Rectal smooth muscle tissue (tissue), 1 donor: Measurements from ENCODE around the gene MTHFD2L.

Experiments
- H3K27ac ChIP-seq: one replicate; pipeline ENCODE4 v1.7.0; 2013; ENCODE audit warnings: low read depth, low read length, inconsistent platforms
- H3K27me3 ChIP-seq: one replicate; pipeline ENCODE4 v1.7.0; 2013; ENCODE audit warnings: low read length; ENCODE audit not compliant: control insufficient read depth, insufficient read depth
- H3K36me3 ChIP-seq: one replicate; pipeline ENCODE4 v1.7.0; 2013; ENCODE audit warnings: low read length; ENCODE audit not compliant: control insufficient read depth, insufficient read depth
- H3K4me1 ChIP-seq: one replicate; pipeline ENCODE4 v1.7.0; 2013; ENCODE audit warnings: low read length; ENCODE audit not compliant: control insufficient read depth, insufficient read depth
- H3K4me3 ChIP-seq: one replicate; pipeline ENCODE4 v1.7.0; 2013; ENCODE audit warnings: low read length
- H3K9ac ChIP-seq: one replicate; pipeline ENCODE4 v1.7.0; 2013; ENCODE audit warnings: low read length

The MTHFD2L gene

GRCh38 chr4:74174421-74174820 is 16.5 kb downstream of the MTHFD2L start:
- Histone ChIP-seq H3K9ac (no peak overlapping the region), H3K36me3 (no peaks in the 10 kb centered on the region), H3K4me3 (no peak overlapping the region), H3K27me3 (no peaks in the 10 kb centered on the region), H3K4me1 (no peaks in the 10 kb centered on the region), H3K27ac (no peak overlapping the region)

- Histone ChIP-seq H3K27me3 (no peaks in the 10 kb centered on the region), H3K4me1 (no peaks in the 10 kb centered on the region), H3K4me3 (no peak overlapping the region), H3K27ac (no peak overlapping the region), H3K36me3 (no peaks in the 10 kb centered on the region), H3K9ac (no peak overlapping the region)
Observed at GRCh38 chr4:74174941-74175340, 17.0 kb downstream of the MTHFD2L start.

- H3K27me3 ChIP-seq, result no peaks in the 10 kb centered on the region
- no peak overlapping the region for H3K9ac ChIP-seq
- H3K27ac ChIP-seq, result no peak overlapping the region
- no peaks in the 10 kb centered on the region for H3K36me3 ChIP-seq
- H3K4me3 ChIP-seq, result no peak overlapping the region
- no peaks in the 10 kb centered on the region for H3K4me1 ChIP-seq
Observed at GRCh38 chr4:74175379-74175778, 17.5 kb downstream of the MTHFD2L start.

GRCh38 chr4:74178798-74179197 is 20.9 kb downstream of the MTHFD2L start:
- no peaks in the 10 kb centered on the region for H3K27me3 ChIP-seq
- H3K9ac ChIP-seq, result no peak overlapping the region
- no peaks in the 10 kb centered on the region for H3K4me1 ChIP-seq
- no peak overlapping the region for H3K4me3 ChIP-seq
- H3K27ac ChIP-seq, result no peak overlapping the region
- H3K36me3 ChIP-seq, result no peaks in the 10 kb centered on the region

GRCh38 chr4:74181219-74181618 is 23.3 kb downstream of the MTHFD2L start:
- Histone ChIP-seq H3K4me3 (no peak overlapping the region), H3K9ac (no peak overlapping the region), H3K36me3 (no peaks in the 10 kb centered on the region), H3K27ac (no peak overlapping the region), H3K4me1 (no peaks in the 10 kb centered on the region), H3K27me3 (no peaks in the 10 kb centered on the region)

- H3K27me3 ChIP-seq, result no peaks in the 10 kb centered on the region
- H3K4me1 ChIP-seq, result no peaks in the 10 kb centered on the region
- no peak overlapping the region for H3K4me3 ChIP-seq
- no peaks in the 10 kb centered on the region for H3K36me3 ChIP-seq
- no peak overlapping the region for H3K9ac ChIP-seq
- no peak overlapping the region for H3K27ac ChIP-seq
Observed at GRCh38 chr4:74188912-74189311, 31.0 kb downstream of the MTHFD2L start.

- Histone ChIP-seq H3K27me3 (no peaks in the 10 kb centered on the region), H3K27ac (no peak overlapping the region), H3K36me3 (no peaks in the 10 kb centered on the region), H3K4me3 (no peak overlapping the region), H3K9ac (no peak overlapping the region), H3K4me1 (no peaks in the 10 kb centered on the region)
Observed at GRCh38 chr4:74189331-74190043, 31.6 kb downstream of the MTHFD2L start.

- no peak overlapping the region for H3K4me3 ChIP-seq
- no peaks in the 10 kb centered on the region for H3K4me1 ChIP-seq
- H3K27me3 ChIP-seq, result no peaks in the 10 kb centered on the region
- no peak overlapping the region for H3K9ac ChIP-seq
- no peak overlapping the region for H3K27ac ChIP-seq
- H3K36me3 ChIP-seq, result no peaks in the 10 kb centered on the region
Observed at GRCh38 chr4:74190332-74190731, 32.4 kb downstream of the MTHFD2L start.

GRCh38 chr4:74190919-74191397 is 33.0 kb downstream of the MTHFD2L start:
- H3K4me3 ChIP-seq, result no peak overlapping the region
- H3K36me3 ChIP-seq, result no peaks in the 10 kb centered on the region
- H3K27ac ChIP-seq, result no peak overlapping the region
- H3K27me3 ChIP-seq, result no peaks in the 10 kb centered on the region
- no peak overlapping the region for H3K9ac ChIP-seq
- H3K4me1 ChIP-seq, result no peaks in the 10 kb centered on the region

GRCh38 chr4:74197080-74197479 is 39.2 kb downstream of the MTHFD2L start:
- Histone ChIP-seq H3K4me3 (no peak overlapping the region), H3K4me1 (no peaks in the 10 kb centered on the region), H3K27ac (no peak overlapping the region), H3K9ac (no peak overlapping the region), H3K27me3 (no peaks in the 10 kb centered on the region), H3K36me3 (no peaks in the 10 kb centered on the region)

GRCh38 chr4:74202062-74202586 is 44.2 kb downstream of the MTHFD2L start:
- H3K27ac ChIP-seq, result no peak overlapping the region
- no peaks in the 10 kb centered on the region for H3K27me3 ChIP-seq
- no peaks in the 10 kb centered on the region for H3K36me3 ChIP-seq
- no peak overlapping the region for H3K9ac ChIP-seq
- no peak overlapping the region for H3K4me3 ChIP-seq
- H3K4me1 ChIP-seq, result no peaks in the 10 kb centered on the region

GRCh38 chr4:74203467-74203866 is 45.5 kb downstream of the MTHFD2L start:
- Histone ChIP-seq H3K9ac (no peak overlapping the region), H3K27me3 (no peaks in the 10 kb centered on the region), H3K4me1 (no peaks in the 10 kb centered on the region), H3K36me3 (no peaks in the 10 kb centered on the region), H3K4me3 (no peak overlapping the region), H3K27ac (no peak overlapping the region)

- Histone ChIP-seq H3K27ac (no peak overlapping the region), H3K9ac (no peak overlapping the region), H3K4me3 (no peak overlapping the region), H3K36me3 (no peaks in the 10 kb centered on the region), H3K4me1 (no peaks in the 10 kb centered on the region), H3K27me3 (no peaks in the 10 kb centered on the region)
Observed at GRCh38 chr4:74205046-74205445, 47.1 kb downstream of the MTHFD2L start.
